CD4-positive, CD25-positive, alpha-beta regulatory T cell (primary cell): ENCODE data around the gene ESAM. TPM values are rescaled to one million over a fixed set of nuclear protein-coding genes. Genes with fewer than 3 reads are reported as not detected.
A peak's percentile ranks its signal among the peaks of the same experiment; 100 is the strongest.

Experiments
- ATAC-seq, 2 donors: fragments of 150-1000 bp; cut with Tn5 transposase; one replicate each; pipeline ENCODE4 v1.10.0; 2021; ENCODE audit warnings: low read depth in 2 of 2, moderate number of reproducible peaks in 2 of 2, moderate library complexity in 1 of 2
- DNase-seq, 3 donors: peaks; one replicate each; pipeline versions ENCODE4 v3.0.0 to v3.0.0-alpha.2; 2012 to 2022; ENCODE audit warnings: mixed read lengths in 1 of 3
- H3K27ac ChIP-seq: one replicate; pipeline ENCODE4 v1.7.0; 2013; ENCODE audit warnings: mild to moderate bottlenecking, low read length; ENCODE audit not compliant: insufficient read depth, poor library complexity, severe bottlenecking
- H3K27me3 ChIP-seq: one replicate; pipeline ENCODE4 v1.7.0; 2013; ENCODE audit warnings: low read length; ENCODE audit not compliant: control insufficient read depth, insufficient read depth
- H3K36me3 ChIP-seq: one replicate; pipeline ENCODE4 v1.7.0; 2013; ENCODE audit warnings: mild to moderate bottlenecking, low read length, moderate library complexity; ENCODE audit not compliant: control insufficient read depth, insufficient read depth
- H3K4me1 ChIP-seq: 2 replicates; pipeline ENCODE4 v1.7.0; 2013; ENCODE audit warnings: mild to moderate bottlenecking, low read length; ENCODE audit not compliant: insufficient read depth, control insufficient read depth, poor library complexity, severe bottlenecking
- H3K4me3 ChIP-seq: one replicate; pipeline ENCODE4 v1.7.0; 2013; ENCODE audit warnings: low read depth, mild to moderate bottlenecking, low read length, moderate library complexity
- H3K9me3 ChIP-seq, 2 experiments: 1 replicate in 1 of 2; 2 replicates in 1 of 2; pipeline ENCODE4 v1.7.0; 2013; ENCODE audit warnings: low read length in 2 of 2, mild to moderate bottlenecking in 1 of 2, moderate library complexity in 1 of 2; ENCODE audit not compliant: control insufficient read depth in 2 of 2
- H3K27ac Mint-ChIP-seq, 3 donors: one replicate each; pipeline ENCODE4 v1.8.0; 2020 to 2022; ENCODE audit warnings: mild to moderate bottlenecking in 3 of 3, mixed read lengths in 3 of 3, moderate library complexity in 2 of 3
- H3K27me3 Mint-ChIP-seq: one replicate; pipeline ENCODE4 v1.8.0; 2022; ENCODE audit warnings: mild to moderate bottlenecking, mixed read lengths
- H3K36me3 Mint-ChIP-seq: one replicate; pipeline ENCODE4 v1.8.0; 2020; ENCODE audit warnings: mixed read lengths
- H3K4me1 Mint-ChIP-seq, 4 donors: one replicate each; pipeline ENCODE4 v1.8.0; 2020 to 2022; ENCODE audit warnings: mixed read lengths in 4 of 4, mild to moderate bottlenecking in 1 of 4
- H3K4me3 Mint-ChIP-seq, 4 donors: one replicate each; pipeline ENCODE4 v1.8.0; 2020 to 2022; ENCODE audit warnings: mild to moderate bottlenecking in 4 of 4, mixed read lengths in 4 of 4, moderate library complexity in 3 of 4
- H3K9me3 Mint-ChIP-seq, 7 donors: one replicate each; pipeline ENCODE4 v1.8.0; 2020 to 2022; ENCODE audit warnings: mixed read lengths in 7 of 7, mild to moderate bottlenecking in 3 of 7, moderate library complexity in 2 of 7
- polyA plus RNA-seq, 4 donors: library from polyadenylated mRNA; unstranded; fragments of 300-500 nt; fragmentation: Illumina TruSeq; gene quantifications; one replicate each; pipeline ENCODE4 v1.2.3, GENCODE V29; 2021
- total RNA-seq: library from RNA; stranded (reverse); gene quantifications from one replicate; pipeline ENCODE4 v1.2.3, GENCODE V29; 2022

Gene ESAM
- total RNA-seq: 3.0 TPM
- 1 to 10 TPM in 2 of 4 donors, under 1 TPM in 1, not detected in 1; 0.55 to 3.1 (median 2.3) TPM for polyA plus RNA-seq

- Histone ChIP-seq H3K27ac (no peak within 1 kb of the TSS), H3K27me3 (peaks cover 12% of the 10 kb centered on the region), H3K36me3 (no peaks in the 10 kb centered on the region), H3K4me3 (peak within 1 kb of the TSS; percentile 62), H3K4me1 (peaks cover 48% of the 10 kb centered on the region), H3K9me3 (no peaks in the 10 kb centered on the region)
- peaks cover 3% of the 10 kb centered on the region for H3K36me3 Mint-ChIP-seq
- H3K9me3 Mint-ChIP-seq: peaks cover 0 to 2% (median 0%) of the 10 kb centered on the region in 7 donors
- H3K4me1 Mint-ChIP-seq: peaks cover 0 to 41% (median 10%) of the 10 kb centered on the region in 4 donors
- peak within 1 kb of the TSS; percentile 88 to 97 (median 96) for H3K4me3 Mint-ChIP-seq
- ATAC-seq: peak; percentile 57 to 62
- H3K27ac Mint-ChIP-seq: peak within 1 kb of the TSS in 1 of 3 donors; percentile 88
- peaks cover 54% of the 10 kb centered on the region for H3K27me3 Mint-ChIP-seq
- peak; percentile 57 to 68 (median 65) for DNase-seq
Measured at GRCh38 chr11:124762105-124762623, at the start of gene ESAM. Gene ESAM (minus strand): TSS chr11:124762290. CDS start chr11:124762154, 136 bp downstream.

GRCh38 chr11:124811399-124812125 lies 49.5 kb upstream of the ESAM start:
- DNase-seq (no peak), ATAC-seq (no peak)
- no peaks in the 10 kb centered on the region for H3K9me3 ChIP-seq
- no peak overlapping the region for H3K27ac ChIP-seq
- H3K27ac Mint-ChIP-seq: no peak overlapping the region
- H3K9me3 Mint-ChIP-seq: no peaks in the 10 kb centered on the region
- no peak overlapping the region for H3K4me3 ChIP-seq
- H3K36me3 ChIP-seq: no peaks in the 10 kb centered on the region
- no peak overlapping the region for H3K4me3 Mint-ChIP-seq
- no peaks in the 10 kb centered on the region for H3K4me1 Mint-ChIP-seq
- H3K4me1 ChIP-seq: no peaks in the 10 kb centered on the region
- peaks cover 15% of the 10 kb centered on the region for H3K36me3 Mint-ChIP-seq
- H3K27me3 ChIP-seq: peaks cover 4% of the 10 kb centered on the region
- peaks cover 22% of the 10 kb centered on the region for H3K27me3 Mint-ChIP-seq

GRCh38 chr11:124807660-124808270 lies 45.7 kb upstream of the ESAM start:
- no peaks in the 10 kb centered on the region for H3K9me3 Mint-ChIP-seq
- H3K27me3 Mint-ChIP-seq: no peaks in the 10 kb centered on the region
- Histone ChIP-seq H3K36me3 (no peaks in the 10 kb centered on the region), H3K4me3 (no peak overlapping the region), H3K27me3 (peaks cover 2% of the 10 kb centered on the region), H3K4me1 (no peaks in the 10 kb centered on the region), H3K27ac (no peak overlapping the region), H3K9me3 (no peaks in the 10 kb centered on the region)
- peaks cover 0 to 1% (median 0%) of the 10 kb centered on the region in 4 donors for H3K4me1 Mint-ChIP-seq
- no peak for ATAC-seq
- H3K27ac Mint-ChIP-seq: no peak overlapping the region
- H3K4me3 Mint-ChIP-seq: no peak overlapping the region
- no peak for DNase-seq
- peaks cover 28% of the 10 kb centered on the region for H3K36me3 Mint-ChIP-seq

- no peak overlapping the region for H3K27ac ChIP-seq
- ATAC-seq (no peak), DNase-seq (no peak)
- no peaks in the 10 kb centered on the region for H3K27me3 Mint-ChIP-seq
- peaks cover 0 to 1% (median 0%) of the 10 kb centered on the region in 4 donors for H3K4me1 Mint-ChIP-seq
- H3K36me3 Mint-ChIP-seq: peaks cover 28% of the 10 kb centered on the region
- no peak overlapping the region for H3K27ac Mint-ChIP-seq
- H3K9me3 Mint-ChIP-seq: no peaks in the 10 kb centered on the region
- no peaks in the 10 kb centered on the region for H3K36me3 ChIP-seq
- no peaks in the 10 kb centered on the region for H3K4me1 ChIP-seq
- H3K4me3 Mint-ChIP-seq: no peak overlapping the region
- H3K9me3 ChIP-seq: no peaks in the 10 kb centered on the region
- peaks cover 2% of the 10 kb centered on the region for H3K27me3 ChIP-seq
- H3K4me3 ChIP-seq: no peak overlapping the region
Measured at GRCh38 chr11:124807201-124807600, 45.1 kb upstream of the ESAM start.

GRCh38 chr11:124804884-124805283 lies 42.8 kb upstream of the ESAM start:
- no peak overlapping the region for H3K27ac Mint-ChIP-seq
- Histone ChIP-seq H3K4me3 (no peak overlapping the region), H3K4me1 (peaks cover 7% of the 10 kb centered on the region), H3K27me3 (no peaks in the 10 kb centered on the region), H3K36me3 (no peaks in the 10 kb centered on the region), H3K9me3 (no peaks in the 10 kb centered on the region), H3K27ac (no peak overlapping the region)
- ATAC-seq: no peak
- H3K4me3 Mint-ChIP-seq: peak overlapping the region in 1 of 4 donors; percentile 68
- no peaks in the 10 kb centered on the region for H3K9me3 Mint-ChIP-seq
- peaks cover 28% of the 10 kb centered on the region for H3K36me3 Mint-ChIP-seq
- no peak for DNase-seq
- H3K27me3 Mint-ChIP-seq: no peaks in the 10 kb centered on the region
- peaks cover 5 to 10% (median 9%) of the 10 kb centered on the region in 4 donors for H3K4me1 Mint-ChIP-seq

GRCh38 chr11:124801636-124802312 lies 39.7 kb upstream of the ESAM start:
- Histone ChIP-seq H3K4me1 (peaks cover 22% of the 10 kb centered on the region), H3K9me3 (no peaks in the 10 kb centered on the region), H3K27me3 (no peaks in the 10 kb centered on the region), H3K36me3 (no peaks in the 10 kb centered on the region), H3K27ac (no peak overlapping the region), H3K4me3 (no peak overlapping the region)
- Mint-ChIP-seq H3K4me3 (peak overlapping the region; percentile 77 to 96 (median 89)), H3K27ac (peak overlapping the region in 2 of 3 donors; percentile 79 to 92), H3K36me3 (peaks cover 16% of the 10 kb centered on the region), H3K27me3 (no peaks in the 10 kb centered on the region), H3K4me1 (peaks cover 18 to 30% (median 25%) of the 10 kb centered on the region in 4 donors), H3K9me3 (no peaks in the 10 kb centered on the region)
- no peak for ATAC-seq
- DNase-seq: no peak

DNA sequence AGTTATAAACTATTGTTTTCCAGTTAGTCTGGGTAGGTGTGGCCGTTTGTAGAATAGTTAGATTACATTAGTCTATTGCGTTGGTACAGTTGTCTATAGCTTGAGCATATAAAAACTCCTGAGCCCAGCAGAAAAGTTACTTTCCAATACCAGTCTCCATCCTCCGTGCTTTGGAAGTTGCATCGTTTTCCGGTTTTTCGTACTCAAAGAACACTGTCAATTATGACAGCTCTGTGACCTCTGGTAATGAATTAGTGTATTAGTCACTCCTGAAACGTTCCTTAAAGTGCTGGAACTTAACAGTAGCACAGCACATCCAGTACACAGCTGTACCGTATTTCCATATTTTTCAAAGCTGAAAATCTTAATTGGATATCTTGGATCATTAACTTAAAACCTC lies 38.9 kb upstream of the ESAM start:
- peak overlapping the region; percentile 93 for H3K27ac ChIP-seq
- ATAC-seq: no peak
- no peaks in the 10 kb centered on the region for H3K27me3 ChIP-seq
- H3K4me1 ChIP-seq: peaks cover 22% of the 10 kb centered on the region
- Mint-ChIP-seq H3K27me3 (no peaks in the 10 kb centered on the region), H3K36me3 (peaks cover 12% of the 10 kb centered on the region), H3K27ac (peak overlapping the region; percentile 92 to 95 (median 94)), H3K9me3 (no peaks in the 10 kb centered on the region), H3K4me1 (peaks cover 18 to 33% (median 28%) of the 10 kb centered on the region in 4 donors), H3K4me3 (peak overlapping the region; percentile 88 to 96 (median 90))
- no peaks in the 10 kb centered on the region for H3K9me3 ChIP-seq
- no peak for DNase-seq
- no peaks in the 10 kb centered on the region for H3K36me3 ChIP-seq
- peak overlapping the region; percentile 85 for H3K4me3 ChIP-seq
